Trophoblast cell (in vitro differentiated cells and primary cell): ENCODE results near the gene EOGT.

Source experiments
- DNase-seq, 2 donors: peaks; one replicate each; pipeline ENCODE4 v3.0.0-alpha.2; 2016
- H2AFZ ChIP-seq: 2 replicates; pipeline ENCODE4 v1.6.1; 2013; ENCODE audit warnings: low read length, moderate library complexity, mild to moderate bottlenecking; ENCODE audit not compliant: insufficient read depth, poor library complexity
- H2AK5ac ChIP-seq: 2 replicates; pipeline ENCODE4 v1.6.1; 2013; ENCODE audit warnings: mild to moderate bottlenecking, low read length
- H2BK120ac ChIP-seq: 2 replicates; pipeline ENCODE4 v1.6.1; 2013; ENCODE audit warnings: low read length, mild to moderate bottlenecking, moderate library complexity; ENCODE audit not compliant: insufficient read depth, poor library complexity
- H2BK12ac ChIP-seq: 2 replicates; pipeline ENCODE4 v1.6.1; 2013; ENCODE audit warnings: mild to moderate bottlenecking, low read length, moderate library complexity
- H2BK5ac ChIP-seq: 2 replicates; pipeline ENCODE4 v1.6.1; 2013; ENCODE audit warnings: low read length, low read depth, moderate library complexity, mild to moderate bottlenecking; ENCODE audit not compliant: poor library complexity
- H3K14ac ChIP-seq: 2 replicates; pipeline ENCODE4 v1.6.1; 2013; ENCODE audit warnings: mild to moderate bottlenecking, low read length
- H3K18ac ChIP-seq: 2 replicates; pipeline ENCODE4 v1.6.1; 2013; ENCODE audit warnings: mild to moderate bottlenecking, low read length
- H3K23ac ChIP-seq: 2 replicates; pipeline ENCODE4 v1.6.1; 2013; ENCODE audit warnings: low read length
- H3K27ac ChIP-seq: 2 replicates; pipeline ENCODE4 v1.5.1; 2013; ENCODE audit warnings: low read depth, mild to moderate bottlenecking, inconsistent platforms, low read length, moderate library complexity
- H3K27me3 ChIP-seq: 2 replicates; pipeline ENCODE4 v1.6.1; 2013; ENCODE audit warnings: inconsistent platforms, mild to moderate bottlenecking, low read length, moderate library complexity; ENCODE audit not compliant: insufficient read depth
- H3K36me3 ChIP-seq, 2 experiments: 1 replicate in 1 of 2; 2 replicates in 1 of 2; pipeline ENCODE4 v1.6.1; 2013; ENCODE audit warnings: low read length in 2 of 2, mild to moderate bottlenecking in 2 of 2, moderate library complexity in 1 of 2; ENCODE audit not compliant: insufficient read depth in 2 of 2, control insufficient read depth in 1 of 2
- H3K4ac ChIP-seq: 2 replicates; pipeline ENCODE4 v1.6.1; 2013; ENCODE audit warnings: low read depth, mild to moderate bottlenecking, low read length, moderate library complexity
- H3K4me1 ChIP-seq, 2 experiments: 1 replicate in 1 of 2; 2 replicates in 1 of 2; pipeline ENCODE4 v1.6.1; 2013; ENCODE audit warnings: low read length in 2 of 2, mild to moderate bottlenecking in 2 of 2, moderate library complexity in 1 of 2; ENCODE audit not compliant: insufficient read depth in 2 of 2, control insufficient read depth in 1 of 2
- H3K4me2 ChIP-seq: 2 replicates; pipeline ENCODE4 v1.6.1; 2013; ENCODE audit warnings: inconsistent platforms, mild to moderate bottlenecking, low read length, moderate library complexity
- H3K4me3 ChIP-seq: 2 replicates; pipeline ENCODE4 v1.5.1; 2013; ENCODE audit warnings: mild to moderate bottlenecking, low read depth, low read length, inconsistent platforms
- H3K79me1 ChIP-seq: one replicate; pipeline ENCODE4 v1.6.1; 2013; ENCODE audit warnings: low read length
- H3K79me2 ChIP-seq: 2 replicates; pipeline ENCODE4 v1.6.1; 2013; ENCODE audit warnings: low read length, mild to moderate bottlenecking; ENCODE audit not compliant: control insufficient read depth, insufficient read depth, poor library complexity
- H3K9ac ChIP-seq: 2 replicates; pipeline ENCODE4 v1.6.1; 2013; ENCODE audit warnings: mild to moderate bottlenecking, low read length
- H3K9me3 ChIP-seq: 2 replicates; pipeline ENCODE4 v1.6.1; 2013; ENCODE audit warnings: low read depth, mild to moderate bottlenecking, control low read depth, inconsistent platforms, low read length; ENCODE audit not compliant: insufficient read depth
- H4K12ac ChIP-seq: 2 replicates; pipeline ENCODE4 v1.6.1; 2013; ENCODE audit warnings: low read depth, mild to moderate bottlenecking, low read length, moderate library complexity
- H4K8ac ChIP-seq: 2 replicates; pipeline ENCODE4 v1.6.1; 2013; ENCODE audit warnings: low read depth, mild to moderate bottlenecking, low read length, moderate library complexity
- H4K91ac ChIP-seq: one replicate; pipeline ENCODE4 v1.6.1; 2013; ENCODE audit warnings: low read depth, mild to moderate bottlenecking, low read length, moderate library complexity
- WGBS: extraction: QIAGEN DNeasy Blood & Tissue Kit; methylation state at CpG from one replicate; pipeline ENCODE4 v1.1.7; 2013; ENCODE audit warnings: missing lambda C conversion rate; ENCODE audit not compliant: insufficient read length, insufficient coverage; ENCODE audit errors: extremely low coverage; 5-methylcytosine and 5-hydroxymethylcytosine counted together

The EOGT gene

GRCh38 chr3:69020857-69021256, 7.4 kb upstream of the EOGT start:
- Histone ChIP-seq H2BK5ac (no peak overlapping the region), H3K79me2 (no peaks in the 10 kb centered on the region), H2AK5ac (no peak overlapping the region), H3K36me3 (peaks cover 8 to 10% of the 10 kb centered on the region in 2 experiments), H3K23ac (no peak overlapping the region), H3K4me1 (no peaks in the 10 kb centered on the region), H3K27me3 (no peaks in the 10 kb centered on the region), H4K8ac (no peak overlapping the region), H3K27ac (no peak overlapping the region), H3K14ac (no peak overlapping the region), H2BK12ac (no peak overlapping the region), H3K4me3 (no peak overlapping the region), H4K91ac (no peak overlapping the region), H3K4me2 (no peak overlapping the region), H2BK120ac (no peak overlapping the region), H3K18ac (no peak overlapping the region), H2AFZ (no peak overlapping the region), H3K9me3 (no peaks in the 10 kb centered on the region), H3K4ac (no peak overlapping the region), H3K9ac (no peak overlapping the region), H3K79me1 (no peaks in the 10 kb centered on the region), H4K12ac (no peak overlapping the region)
- no peak for DNase-seq
- no CpG with 5 or more reads among the region's 4 CpGs for WGBS

- Histone ChIP-seq H2AFZ (no peak overlapping the region), H4K12ac (no peak overlapping the region), H4K8ac (no peak overlapping the region), H3K9me3 (no peaks in the 10 kb centered on the region), H3K4me2 (no peak overlapping the region), H3K27ac (no peak overlapping the region), H3K14ac (no peak overlapping the region), H2BK5ac (no peak overlapping the region), H3K18ac (no peak overlapping the region), H3K9ac (no peak overlapping the region), H4K91ac (no peak overlapping the region), H3K79me2 (no peaks in the 10 kb centered on the region), H2BK120ac (no peak overlapping the region), H3K36me3 (peaks cover 8 to 10% of the 10 kb centered on the region in 2 experiments), H3K79me1 (no peaks in the 10 kb centered on the region), H3K23ac (no peak overlapping the region), H2BK12ac (no peak overlapping the region), H3K4ac (no peak overlapping the region), H3K4me1 (no peaks in the 10 kb centered on the region), H3K27me3 (no peaks in the 10 kb centered on the region), H3K4me3 (no peak overlapping the region), H2AK5ac (no peak overlapping the region)
- WGBS = 100% methylated on average over 1 of the region's 2 CpGs
- no peak for DNase-seq
These were observed 6.9 kb upstream of the EOGT start for GRCh38 chr3:69020424-69020823.

GRCh38 chr3:69016901-69017300, 3.4 kb upstream of the EOGT start:
- Histone ChIP-seq H3K79me1 (peaks cover 13% of the 10 kb centered on the region), H4K8ac (no peak overlapping the region), H3K23ac (no peak overlapping the region), H3K18ac (no peak overlapping the region), H2BK5ac (no peak overlapping the region), H4K91ac (no peak overlapping the region), H3K9ac (no peak overlapping the region), H3K4me3 (no peak overlapping the region), H2BK120ac (no peak overlapping the region), H3K27ac (no peak overlapping the region), H3K4me2 (no peak overlapping the region), H3K36me3 (peaks cover 3 to 10% of the 10 kb centered on the region in 2 experiments), H3K4me1 (peaks cover 6 to 8% of the 10 kb centered on the region in 2 experiments), H2AK5ac (no peak overlapping the region), H4K12ac (no peak overlapping the region), H3K4ac (no peak overlapping the region), H2BK12ac (no peak overlapping the region), H3K9me3 (no peaks in the 10 kb centered on the region), H3K14ac (no peak overlapping the region), H3K79me2 (peaks cover 10% of the 10 kb centered on the region), H2AFZ (no peak overlapping the region), H3K27me3 (no peaks in the 10 kb centered on the region)
- no peak for DNase-seq
- WGBS = no CpG with 5 or more reads among the region's 2 CpGs

GRCh38 chr3:69016102-69016501, 2.6 kb upstream of the EOGT start:
- H3K27me3 ChIP-seq = no peaks in the 10 kb centered on the region
- H2AFZ ChIP-seq = no peak overlapping the region
- WGBS = no CpG with 5 or more reads among the region's 4 CpGs
- no peak overlapping the region for H2AK5ac ChIP-seq
- H2BK120ac ChIP-seq = no peak overlapping the region
- H2BK12ac ChIP-seq = no peak overlapping the region
- peaks cover 6 to 8% of the 10 kb centered on the region in 2 experiments for H3K4me1 ChIP-seq
- H2BK5ac ChIP-seq = no peak overlapping the region
- no peak overlapping the region for H3K9ac ChIP-seq
- peaks cover 10% of the 10 kb centered on the region for H3K79me2 ChIP-seq
- H3K23ac ChIP-seq = no peak overlapping the region
- no peak overlapping the region for H4K12ac ChIP-seq
- H3K4me3 ChIP-seq = no peak overlapping the region
- no peak overlapping the region for H3K4ac ChIP-seq
- no peak overlapping the region for H3K4me2 ChIP-seq
- H3K9me3 ChIP-seq = no peaks in the 10 kb centered on the region
- no peak for DNase-seq
- H3K79me1 ChIP-seq = peaks cover 13% of the 10 kb centered on the region
- H3K27ac ChIP-seq = no peak overlapping the region
- H4K8ac ChIP-seq = no peak overlapping the region
- peaks cover 2 to 8% of the 10 kb centered on the region in 2 experiments for H3K36me3 ChIP-seq
- no peak overlapping the region for H3K18ac ChIP-seq
- H3K14ac ChIP-seq = no peak overlapping the region
- no peak overlapping the region for H4K91ac ChIP-seq
